ENCODE measurements around the gene SEC24C.
"Not testable (repeated sequence)": the region's sequence is repeated elsewhere in the genome, so short reads cannot be mapped to it uniquely, and the experiment has no call there.

SEC24C gene

GRCh38 chr10:73773152-73773879 is 29.1 kb downstream of the SEC24C start:
- no peak for FAIRE-seq

GRCh38 chr10:73774637-73775036 is 30.5 kb downstream of the SEC24C start:
- FAIRE-seq = no peak

- no peak for FAIRE-seq
Measured at GRCh38 chr10:73779018-73779417, 34.8 kb downstream of the SEC24C start.

- FAIRE-seq = no peak
Measured at GRCh38 chr10:73779539-73780197, 35.5 kb downstream of the SEC24C start.

GRCh38 chr10:73780301-73780700 is 36.1 kb downstream of the SEC24C start:
- no peak for FAIRE-seq

GRCh38 chr10:73780966-73781365 is 36.8 kb downstream of the SEC24C start:
- FAIRE-seq = no peak

- FAIRE-seq = no peak
Measured at GRCh38 chr10:73781548-73781878, 37.3 kb downstream of the SEC24C start.

GRCh38 chr10:73781879-73782748 is 37.9 kb downstream of the SEC24C start, which contains the start of gene CHCHD1:
Gene CHCHD1 (plus strand): TSS chr10:73782048. CDS start chr10:73782076, 28 bp downstream.
- no peak for FAIRE-seq

- no peak for FAIRE-seq
Measured at GRCh38 chr10:73782749-73783085, 38.5 kb downstream of the SEC24C start.

GRCh38 chr10:73785211-73785720 is 41.1 kb downstream of the SEC24C start, which contains the start of gene ZSWIM8:
Gene ZSWIM8 (plus strand): TSS chr10:73785606. CDS start chr10:73785879, 273 bp downstream.
- peak; percentile 93 for FAIRE-seq

- no peak for FAIRE-seq
Measured at GRCh38 chr10:73785721-73786511, 41.7 kb downstream of the SEC24C start.

GRCh38 chr10:73786512-73786885 is 42.3 kb downstream of the SEC24C start:
- no peak for FAIRE-seq

GRCh38 chr10:73787031-73787800 is 43.0 kb downstream of the SEC24C start:
- not testable (repeated sequence) for FAIRE-seq

GRCh38 chr10:73788864-73789658 is 44.9 kb downstream of the SEC24C start:
- FAIRE-seq = no peak

- no peak for FAIRE-seq
Measured at GRCh38 chr10:73789659-73790055, 45.5 kb downstream of the SEC24C start.

- FAIRE-seq = no peak
Measured at GRCh38 chr10:73790886-73791625, 46.9 kb downstream of the SEC24C start.

GRCh38 chr10:73791871-73792400 is 47.8 kb downstream of the SEC24C start:
- no peak for FAIRE-seq

GRCh38 chr10:73793456-73793855 is 49.3 kb downstream of the SEC24C start:
- FAIRE-seq = no peak

GRCh38 chr10:73795491-73795890 is 51.3 kb downstream of the SEC24C start:
- FAIRE-seq = not testable (repeated sequence)

GRCh38 chr10:73796035-73796434 is 51.9 kb downstream of the SEC24C start:
- FAIRE-seq = not testable (repeated sequence)

Data from endometrium (tissue), 2 donors.